SH-SY5Y (cell line): ENCODE data around the gene ANO9.

Experiments used
- GATA2 ChIP-seq: IDR thresholded peaks from 2 replicates; pipeline ENCODE4 v1.6.1; 2011; ENCODE audit warnings: mild to moderate bottlenecking, low read depth, low read length
- GATA3 ChIP-seq: IDR thresholded peaks from 2 replicates; pipeline ENCODE4 v1.6.1; 2011; ENCODE audit warnings: low read depth, mild to moderate bottlenecking, low read length, moderate library complexity

GRCh38 chr11:392102-392777, 49.6 kb downstream of the ANO9 start:
- no peak for TF ChIP-seq GATA2
- no peak for TF ChIP-seq GATA3
